D721Med (cell line): ENCODE results near the gene PLA2G15.

ENCODE experiments used
- DNase-seq: peaks from one replicate; pipeline ENCODE4 v3.0.0; 2011; ENCODE audit warnings: low spot score; ENCODE audit not compliant: insufficient read length
- FAIRE-seq: peaks from 2 replicates; lab custom pipeline; 2011; peaks lifted over from hg19 to GRCh38; lab: Jason Lieb, UNC
- TF ChIP-seq, protein P1 (sequence below): IDR thresholded peaks from 2 replicates; pipeline ENCODE4 v1.5.1; 2012; ENCODE audit warnings: mild to moderate bottlenecking, control low read depth; ENCODE audit not compliant: insufficient read depth; ENCODE audit errors: missing control alignments

The PLA2G15 gene

DNA sequence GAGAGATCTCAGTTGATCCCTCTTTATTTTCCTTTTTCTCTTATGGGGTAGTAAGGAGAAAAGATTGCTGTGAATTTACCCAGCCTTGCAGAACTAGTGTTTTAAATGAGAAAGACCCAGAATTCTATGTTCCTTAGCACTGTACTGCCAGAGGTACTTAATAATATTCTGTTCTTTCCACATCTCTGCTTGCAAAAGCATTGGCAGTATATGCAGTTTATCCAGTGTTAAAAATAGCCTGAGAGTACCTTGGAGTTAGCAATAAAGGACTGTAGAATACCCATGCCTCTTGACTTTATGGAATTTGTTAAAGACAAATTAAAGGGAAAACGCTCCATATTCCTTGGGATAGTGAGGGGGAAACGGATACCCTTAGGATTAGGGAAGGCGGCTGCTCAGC, 31.1 kb downstream of the PLA2G15 start:
- FAIRE-seq, result no peak
- TF ChIP-seq, protein P1, sequence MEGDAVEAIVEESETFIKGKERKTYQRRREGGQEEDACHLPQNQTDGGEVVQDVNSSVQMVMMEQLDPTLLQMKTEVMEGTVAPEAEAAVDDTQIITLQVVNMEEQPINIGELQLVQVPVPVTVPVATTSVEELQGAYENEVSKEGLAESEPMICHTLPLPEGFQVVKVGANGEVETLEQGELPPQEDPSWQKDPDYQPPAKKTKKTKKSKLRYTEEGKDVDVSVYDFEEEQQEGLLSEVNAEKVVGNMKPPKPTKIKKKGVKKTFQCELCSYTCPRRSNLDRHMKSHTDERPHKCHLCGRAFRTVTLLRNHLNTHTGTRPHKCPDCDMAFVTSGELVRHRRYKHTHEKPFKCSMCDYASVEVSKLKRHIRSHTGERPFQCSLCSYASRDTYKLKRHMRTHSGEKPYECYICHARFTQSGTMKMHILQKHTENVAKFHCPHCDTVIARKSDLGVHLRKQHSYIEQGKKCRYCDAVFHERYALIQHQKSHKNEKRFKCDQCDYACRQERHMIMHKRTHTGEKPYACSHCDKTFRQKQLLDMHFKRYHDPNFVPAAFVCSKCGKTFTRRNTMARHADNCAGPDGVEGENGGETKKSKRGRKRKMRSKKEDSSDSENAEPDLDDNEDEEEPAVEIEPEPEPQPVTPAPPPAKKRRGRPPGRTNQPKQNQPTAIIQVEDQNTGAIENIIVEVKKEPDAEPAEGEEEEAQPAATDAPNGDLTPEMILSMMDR, result no peak
- no peak for DNase-seq

GRCh38 chr16:68279726-68280558, 34.8 kb downstream of the PLA2G15 start:
- DNase-seq (no peak), FAIRE-seq (no peak)
- TF ChIP-seq, protein P1, result no peak

- FAIRE-seq (no peak), DNase-seq (no peak)
- TF ChIP-seq, protein P1, result no peak
These were observed 36.3 kb downstream of the PLA2G15 start for GRCh38 chr16:68281368-68282063.

DNA sequence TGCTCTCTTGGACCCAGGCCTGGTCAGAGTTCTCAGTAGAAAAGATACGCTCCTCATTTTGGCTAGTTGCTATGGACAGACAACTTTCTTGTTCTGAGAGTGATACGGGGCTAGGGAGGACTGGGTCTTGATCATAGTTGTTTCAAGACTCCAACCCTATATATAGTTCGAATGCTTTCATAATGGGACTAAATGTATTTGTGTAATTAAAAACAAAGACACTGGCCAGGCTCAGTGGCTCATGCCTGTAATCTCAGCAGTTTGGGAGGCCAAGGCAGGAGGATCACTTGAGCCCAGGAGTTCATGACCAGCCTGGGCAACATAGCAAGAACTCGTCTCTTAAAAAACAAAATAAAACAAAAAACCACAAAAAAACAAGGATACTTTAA, 36.9 kb downstream of the PLA2G15 start:
- FAIRE-seq (no peak), DNase-seq (no peak)
- TF ChIP-seq, protein P1, result no peak

DNA sequence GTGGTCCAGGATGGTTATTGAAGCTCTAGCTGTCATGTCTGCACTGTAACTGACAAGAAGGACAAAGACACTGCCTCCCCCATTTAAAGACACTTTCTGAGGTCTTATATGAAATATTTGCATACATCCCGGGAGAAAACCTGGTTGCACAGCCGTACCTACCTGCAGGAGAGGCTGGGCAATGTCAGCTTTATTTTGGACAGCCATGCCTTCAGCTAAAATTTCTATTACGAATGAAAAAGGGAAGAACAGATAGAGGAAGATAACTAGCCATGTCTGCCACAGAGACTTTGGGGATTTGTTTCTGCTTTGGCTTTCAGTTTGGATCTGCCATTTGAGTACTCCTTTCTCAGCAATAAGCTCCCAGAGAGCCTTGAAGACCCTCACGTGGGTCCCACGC, 38.2 kb downstream of the PLA2G15 start:
- TF ChIP-seq, protein P1, result no peak
- FAIRE-seq, result no peak
- no peak for DNase-seq

GRCh38 chr16:68283801-68284598, 38.8 kb downstream of the PLA2G15 start:
- DNase-seq, result no peak
- TF ChIP-seq, protein P1, result no peak
- no peak for FAIRE-seq
